Endodermal cell (in vitro differentiated cells): ENCODE measurements around the gene COLEC12. TPM values are rescaled to one million over a fixed set of nuclear protein-coding genes. Genes with fewer than 3 reads are reported as not detected.

Experiments
- DNase-seq: peaks from one replicate; pipeline ENCODE4 v3.0.0-alpha.2; 2017
- H3K27ac ChIP-seq: 2 replicates; pipeline ENCODE4 v1.5.1; 2013; ENCODE audit warnings: mild to moderate bottlenecking, low read depth, low read length, moderate library complexity
- H3K27me3 ChIP-seq: 2 replicates; pipeline ENCODE4 v1.6.1; 2013; ENCODE audit warnings: mild to moderate bottlenecking, low read length, moderate library complexity; ENCODE audit not compliant: insufficient read depth, control insufficient read depth, poor library complexity, severe bottlenecking
- H3K36me3 ChIP-seq: 2 replicates; pipeline ENCODE4 v1.7.0; 2013; ENCODE audit warnings: mild to moderate bottlenecking, low read length, moderate library complexity; ENCODE audit not compliant: control insufficient read depth, insufficient read depth
- H3K4me1 ChIP-seq: one replicate; pipeline ENCODE4 v1.7.0; 2013; ENCODE audit warnings: low read length; ENCODE audit not compliant: control insufficient read depth, insufficient read depth
- H3K4me3 ChIP-seq: 2 replicates; pipeline ENCODE4 v1.5.1; 2013; ENCODE audit warnings: mild to moderate bottlenecking, low read length, moderate library complexity
- H3K9ac ChIP-seq: 2 replicates; pipeline ENCODE4 v1.6.1; 2013; ENCODE audit warnings: mild to moderate bottlenecking, low read length, moderate library complexity; ENCODE audit not compliant: poor library complexity, severe bottlenecking; ENCODE audit errors: extremely low read depth
- H3K9me3 ChIP-seq: 2 replicates; pipeline ENCODE4 v1.6.1; 2013; ENCODE audit warnings: mild to moderate bottlenecking, low read length, moderate library complexity; ENCODE audit not compliant: control insufficient read depth
- H3K27ac Mint-ChIP-seq: 2 replicates; pipeline ENCODE4 v1.8.0; 2020; ENCODE audit warnings: mixed read lengths
- H3K27me3 Mint-ChIP-seq: 2 replicates; pipeline ENCODE4 v1.8.0; 2021; ENCODE audit warnings: mild to moderate bottlenecking, mixed read lengths; ENCODE audit not compliant: insufficient read depth
- H3K36me3 Mint-ChIP-seq: 2 replicates; pipeline ENCODE4 v1.8.0; 2020; ENCODE audit warnings: low read depth, mixed read lengths
- H3K4me1 Mint-ChIP-seq: 2 replicates; pipeline ENCODE4 v1.8.0; 2020; ENCODE audit warnings: mixed read lengths
- H3K4me3 Mint-ChIP-seq: 2 replicates; pipeline ENCODE4 v1.8.0; 2020; ENCODE audit warnings: mild to moderate bottlenecking, moderate library complexity, mixed read lengths
- H3K9me3 Mint-ChIP-seq: 2 replicates; pipeline ENCODE4 v1.8.0; 2020; ENCODE audit warnings: mild to moderate bottlenecking, mixed read lengths
- WGBS, 2 experiments: methylation state at CpG; one replicate each; pipeline versions ENCODE4 v1.1.5 to v1.1.7; 2013; ENCODE audit warnings: missing lambda C conversion rate in 2 of 2, mixed read lengths in 1 of 2; ENCODE audit not compliant: insufficient coverage in 1 of 2, insufficient read length in 1 of 2; 5-methylcytosine and 5-hydroxymethylcytosine counted together
- total RNA-seq, 2 donors: library from RNA; stranded (reverse); fragmentation: NEBNext Ultra II Directional in 1 of 2; extraction: Animal tissue kit (Norgen Biotek cat#: 25700) in 1 of 2; gene quantifications; 2 replicates in 1 of 2; 3 replicates in 1 of 2; pipeline ENCODE4 v1.2.1, GENCODE V29; 2021
- TF ChIP-seq, protein P1 (sequence below): fragments of 200-600 bp; sonication (generic); conservative IDR thresholded peaks from 2 replicates; pipeline ENCODE4 v1.5.0; 2021; ENCODE audit warnings: antibody characterized with exemption, mild to moderate bottlenecking

The COLEC12 gene
- total RNA-seq, 2 donors from 2014 or later = 123 TPM

DNA sequence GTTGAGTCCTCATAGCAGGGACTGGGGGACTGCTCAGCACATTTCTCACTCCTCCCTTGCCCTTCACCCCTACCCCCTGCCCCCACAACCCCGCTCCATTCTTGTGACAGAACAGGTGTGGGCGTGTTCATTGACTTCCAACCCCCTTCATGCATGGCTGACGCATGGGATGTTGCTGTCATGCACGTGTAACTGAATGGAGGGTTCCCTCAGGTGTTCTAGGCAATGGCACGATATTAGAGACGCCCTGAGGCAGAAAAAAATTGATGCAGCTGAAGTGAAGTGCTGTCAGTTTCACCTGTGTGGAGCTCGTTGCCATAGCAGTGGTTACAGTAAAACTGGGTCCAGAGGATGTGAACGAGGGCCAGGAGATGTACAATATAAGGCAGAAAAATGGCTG lies 226.2 kb downstream of the COLEC12 start:
- Histone ChIP-seq H3K4me3 (no peak overlapping the region), H3K9me3 (no peaks in the 10 kb centered on the region), H3K36me3 (no peaks in the 10 kb centered on the region), H3K4me1 (peaks cover 2% of the 10 kb centered on the region), H3K27ac (no peak overlapping the region), H3K27me3 (no peaks in the 10 kb centered on the region), H3K9ac (no peak overlapping the region)
- TF ChIP-seq, protein P1, sequence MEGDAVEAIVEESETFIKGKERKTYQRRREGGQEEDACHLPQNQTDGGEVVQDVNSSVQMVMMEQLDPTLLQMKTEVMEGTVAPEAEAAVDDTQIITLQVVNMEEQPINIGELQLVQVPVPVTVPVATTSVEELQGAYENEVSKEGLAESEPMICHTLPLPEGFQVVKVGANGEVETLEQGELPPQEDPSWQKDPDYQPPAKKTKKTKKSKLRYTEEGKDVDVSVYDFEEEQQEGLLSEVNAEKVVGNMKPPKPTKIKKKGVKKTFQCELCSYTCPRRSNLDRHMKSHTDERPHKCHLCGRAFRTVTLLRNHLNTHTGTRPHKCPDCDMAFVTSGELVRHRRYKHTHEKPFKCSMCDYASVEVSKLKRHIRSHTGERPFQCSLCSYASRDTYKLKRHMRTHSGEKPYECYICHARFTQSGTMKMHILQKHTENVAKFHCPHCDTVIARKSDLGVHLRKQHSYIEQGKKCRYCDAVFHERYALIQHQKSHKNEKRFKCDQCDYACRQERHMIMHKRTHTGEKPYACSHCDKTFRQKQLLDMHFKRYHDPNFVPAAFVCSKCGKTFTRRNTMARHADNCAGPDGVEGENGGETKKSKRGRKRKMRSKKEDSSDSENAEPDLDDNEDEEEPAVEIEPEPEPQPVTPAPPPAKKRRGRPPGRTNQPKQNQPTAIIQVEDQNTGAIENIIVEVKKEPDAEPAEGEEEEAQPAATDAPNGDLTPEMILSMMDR = no peak
- Mint-ChIP-seq H3K36me3 (peaks cover 5% of the 10 kb centered on the region), H3K4me3 (no peak overlapping the region), H3K4me1 (peaks cover 19% of the 10 kb centered on the region), H3K27me3 (no peaks in the 10 kb centered on the region), H3K9me3 (peaks cover 8% of the 10 kb centered on the region), H3K27ac (no peak overlapping the region)
- no peak for DNase-seq
- 96 to 100% methylated on average over 6 to 8 of the region's 8 CpGs for WGBS, 2 experiments

DNA sequence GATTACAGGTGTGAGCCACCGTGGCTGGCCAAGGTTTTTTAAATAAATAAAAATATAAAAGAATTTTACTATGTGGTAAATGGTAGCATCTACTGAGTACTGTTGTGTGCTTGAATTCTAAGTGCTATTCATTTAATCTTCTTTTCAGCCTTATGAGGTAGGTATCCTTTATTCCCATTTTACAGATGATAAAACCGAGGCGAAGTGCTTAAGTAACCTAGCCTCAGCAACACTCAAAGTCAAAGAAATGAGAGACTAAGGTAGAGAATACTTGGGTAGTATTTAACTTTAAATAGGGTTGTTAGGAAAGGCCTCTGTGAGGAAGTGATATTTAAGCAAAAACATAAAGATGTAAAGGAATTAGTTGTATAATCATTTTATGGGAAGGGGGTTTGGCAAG lies 227.0 kb downstream of the COLEC12 start:
- H3K9ac ChIP-seq = no peak overlapping the region
- no peaks in the 10 kb centered on the region for H3K27me3 ChIP-seq
- peaks cover 2% of the 10 kb centered on the region for H3K4me1 ChIP-seq
- peak overlapping the region; percentile 55 for H3K27ac Mint-ChIP-seq
- H3K36me3 ChIP-seq = no peaks in the 10 kb centered on the region
- no peak overlapping the region for H3K4me3 Mint-ChIP-seq
- no peak overlapping the region for H3K4me3 ChIP-seq
- no peak overlapping the region for H3K27ac ChIP-seq
- no peak for DNase-seq
- TF ChIP-seq, protein P1 = no peak
- H3K9me3 Mint-ChIP-seq = peaks cover 4% of the 10 kb centered on the region
- no peaks in the 10 kb centered on the region for H3K27me3 Mint-ChIP-seq
- no peaks in the 10 kb centered on the region for H3K9me3 ChIP-seq
- peaks cover 25% of the 10 kb centered on the region for H3K4me1 Mint-ChIP-seq
- H3K36me3 Mint-ChIP-seq = peaks cover 5% of the 10 kb centered on the region
- 100% methylated on average over 2 of the region's 3 CpGs; no CpG with 5 or more reads in 1 of the 2 experiments for WGBS, 2 experiments

DNA sequence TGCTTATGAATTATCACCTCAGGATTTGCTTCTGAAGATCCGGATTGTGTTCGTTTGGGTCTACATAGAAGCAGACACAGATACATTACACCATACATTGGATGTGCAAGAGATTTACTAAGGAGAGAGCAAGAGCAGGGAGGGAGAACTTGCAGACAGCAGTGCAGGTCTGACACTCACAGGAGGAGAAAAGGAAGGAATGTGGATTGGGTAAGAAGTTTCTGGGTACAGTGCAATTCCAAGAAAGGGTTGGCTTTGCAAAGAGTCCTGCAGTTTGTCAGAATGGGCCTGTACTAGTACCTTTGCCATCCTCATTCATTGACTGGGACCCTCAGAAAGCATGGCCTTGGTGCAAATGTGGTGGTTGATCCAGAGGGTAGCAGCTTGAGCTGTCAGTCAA lies 227.9 kb downstream of the COLEC12 start:
- Histone ChIP-seq H3K36me3 (no peaks in the 10 kb centered on the region), H3K4me1 (peaks cover 2% of the 10 kb centered on the region), H3K27ac (no peak overlapping the region), H3K9ac (peak overlapping the region; percentile 22), H3K4me3 (peak overlapping the region; percentile 32), H3K9me3 (no peaks in the 10 kb centered on the region), H3K27me3 (no peaks in the 10 kb centered on the region)
- Mint-ChIP-seq H3K4me1 (peaks cover 25% of the 10 kb centered on the region), H3K27me3 (no peaks in the 10 kb centered on the region), H3K9me3 (peaks cover under 1% of the 10 kb centered on the region), H3K27ac (peak overlapping the region; percentile 92), H3K4me3 (no peak overlapping the region), H3K36me3 (peaks cover 5% of the 10 kb centered on the region)
- TF ChIP-seq, protein P1 = no peak
- 73 to 100% methylated on average over 2 of the region's 2 CpGs for WGBS, 2 experiments
- DNase-seq = peak; percentile 58
